NCI-H146 treated with DMSO at 0.1 percent for 48 hours (cell line): Measurements from ENCODE around the gene PPP1R9B.

Source experiments
- DNase-seq: peaks from one replicate; lab custom pipeline; 2025; ENCODE audit not compliant: unreplicated experiment; lab: John Stamatoyannopoulos, UW

The PPP1R9B gene

GRCh38 chr17:50173335-50173941 lies 23.0 kb upstream of the PPP1R9B start:
- no peak for DNase-seq

GRCh38 chr17:50172936-50173334 lies 22.5 kb upstream of the PPP1R9B start:
- no peak for DNase-seq

DNA sequence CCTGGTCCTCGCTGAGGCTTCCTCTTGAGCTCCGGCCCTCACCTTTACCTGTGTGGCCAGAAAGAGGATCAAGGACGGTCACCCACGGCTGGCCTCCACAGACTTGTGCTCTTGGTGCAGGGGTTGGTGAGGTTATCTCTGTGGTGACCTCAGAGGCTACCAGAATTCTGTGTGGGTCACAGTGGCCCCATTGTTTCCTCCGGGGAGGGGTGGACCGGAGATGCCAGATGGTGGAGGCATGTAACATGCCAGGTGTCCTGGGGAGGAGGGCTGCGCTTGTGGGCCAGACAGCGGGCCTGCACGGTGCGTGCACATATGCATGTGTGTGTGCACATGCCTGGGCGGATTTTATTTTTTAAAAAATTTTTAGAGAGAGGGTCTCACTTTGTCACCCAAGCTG lies 21.7 kb upstream of the PPP1R9B start:
- DNase-seq: no peak

DNA sequence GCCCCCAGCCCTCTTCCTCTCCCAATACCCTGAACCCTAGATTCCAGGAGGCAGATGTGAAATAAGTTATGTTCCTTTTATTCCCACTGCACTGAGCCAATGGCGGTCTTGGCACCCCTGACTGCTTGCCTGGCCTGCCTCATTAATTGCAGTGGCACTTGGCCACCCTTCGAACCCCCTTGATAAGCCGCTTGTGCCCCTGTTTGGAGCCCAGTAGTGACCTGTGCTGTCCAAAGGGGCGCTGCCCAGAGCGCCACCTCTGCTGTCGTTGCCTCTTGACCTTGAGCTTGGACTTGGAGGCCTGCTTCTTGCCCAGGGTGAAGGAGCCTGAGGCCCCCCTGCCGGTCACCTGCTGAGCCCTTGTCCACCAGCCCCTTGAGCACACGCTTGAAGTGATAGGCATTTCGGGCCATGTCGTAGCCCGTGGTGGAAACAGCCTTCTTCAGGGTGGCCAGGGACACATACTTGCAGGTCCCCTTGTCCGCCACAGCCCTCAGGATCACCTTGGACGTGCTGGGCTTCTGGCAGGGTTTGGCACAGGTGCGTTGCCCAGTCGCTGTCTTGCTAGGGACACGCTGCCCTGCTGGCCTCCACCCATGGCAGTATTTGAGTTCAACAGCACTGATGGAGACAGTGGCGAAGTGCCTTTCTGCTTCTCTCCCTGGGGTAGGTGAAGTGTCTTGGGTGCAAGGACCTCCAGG lies 21.0 kb upstream of the PPP1R9B start:
- no peak for DNase-seq

DNA sequence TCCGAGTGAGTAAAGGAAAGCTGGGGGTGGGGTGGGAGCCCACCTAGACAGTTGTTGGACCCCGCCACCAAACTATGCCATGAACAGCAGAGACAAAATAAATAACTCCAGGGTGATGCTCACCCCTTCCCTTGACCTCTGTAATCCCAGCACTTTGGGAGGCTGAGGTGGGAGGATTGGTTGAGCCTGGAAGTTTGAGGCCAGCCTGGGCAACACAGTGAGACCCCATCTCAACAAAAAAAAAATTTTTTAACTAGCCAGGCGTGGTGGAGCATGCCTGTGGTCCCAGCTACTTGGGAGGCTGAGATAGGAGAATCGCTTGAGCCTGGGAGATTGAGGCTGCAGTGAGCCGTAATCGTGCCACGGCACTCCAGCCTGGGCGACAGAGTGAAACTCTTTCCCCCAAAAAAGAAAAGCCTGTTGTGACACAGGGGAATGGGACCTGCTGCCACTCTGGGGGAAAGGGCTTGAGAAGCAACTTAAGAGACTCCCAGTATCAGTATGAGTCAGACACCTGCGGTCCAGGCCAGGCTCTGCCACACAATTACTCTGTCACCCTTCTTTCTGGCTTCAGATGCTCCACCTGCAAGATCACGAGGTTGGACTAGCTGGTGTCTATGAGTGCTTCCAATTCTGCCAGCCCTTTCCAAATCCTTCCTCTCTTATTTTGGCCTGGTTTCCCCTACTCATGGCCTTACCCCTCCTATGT lies 20.3 kb upstream of the PPP1R9B start:
- DNase-seq: no peak

GRCh38 chr17:50169881-50170459 lies 19.5 kb upstream of the PPP1R9B start:
- no peak for DNase-seq

DNA sequence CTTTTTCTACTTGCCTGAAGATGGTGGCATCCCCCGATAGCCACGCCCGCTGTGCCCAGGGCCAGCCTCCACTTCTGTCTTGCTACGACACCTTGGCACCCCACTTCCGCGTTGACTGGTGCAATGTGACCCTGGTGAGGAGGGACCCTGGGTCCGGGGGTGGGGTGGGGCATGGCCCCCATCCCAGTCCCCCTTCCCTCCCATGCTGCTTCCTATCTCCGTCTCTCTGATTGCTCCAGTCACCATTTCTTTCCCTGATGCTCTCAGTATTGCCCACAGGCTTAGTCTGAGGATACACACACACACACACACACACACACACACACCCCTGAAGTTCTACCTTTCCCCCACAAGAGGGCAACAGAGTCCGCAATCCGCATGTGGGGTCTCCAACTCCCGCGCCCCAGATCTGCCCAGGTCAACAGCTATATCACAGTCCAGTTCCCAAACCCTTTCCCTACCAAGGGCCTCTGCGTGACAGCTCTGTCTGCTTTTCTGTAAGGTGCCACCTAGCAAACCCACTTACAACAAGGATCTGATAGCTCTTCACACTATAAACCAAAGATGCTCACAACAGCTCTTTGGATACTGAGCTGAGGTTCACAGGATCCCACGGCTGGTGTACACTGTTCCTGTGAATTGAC lies 18.8 kb upstream of the PPP1R9B start:
- peak; percentile 21 for DNase-seq

GRCh38 chr17:50168319-50168718 lies 17.8 kb upstream of the PPP1R9B start:
- no peak for DNase-seq

DNA sequence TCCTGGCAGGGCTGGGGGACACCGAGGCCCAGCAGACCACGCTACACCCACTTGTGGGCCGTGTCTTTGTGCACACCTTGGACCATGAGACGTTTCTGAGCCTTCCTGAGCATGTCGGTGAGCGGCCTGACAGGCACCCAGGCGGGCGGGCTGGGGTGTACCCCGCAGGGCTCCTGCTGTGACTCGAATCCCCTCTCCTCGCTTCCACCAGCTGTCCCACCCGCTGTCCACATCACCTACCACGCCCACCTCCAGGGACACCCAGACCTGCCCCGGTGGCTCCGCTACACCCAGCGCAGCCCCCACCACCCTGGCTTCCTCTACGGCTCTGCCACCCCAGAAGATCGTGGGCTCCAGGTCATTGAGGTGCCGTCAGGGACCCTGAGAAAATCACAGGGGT lies 16.9 kb upstream of the PPP1R9B start:
- DNase-seq: no peak

- no peak for DNase-seq
These were observed 16.2 kb upstream of the PPP1R9B start for GRCh38 chr17:50166518-50167181.

DNA sequence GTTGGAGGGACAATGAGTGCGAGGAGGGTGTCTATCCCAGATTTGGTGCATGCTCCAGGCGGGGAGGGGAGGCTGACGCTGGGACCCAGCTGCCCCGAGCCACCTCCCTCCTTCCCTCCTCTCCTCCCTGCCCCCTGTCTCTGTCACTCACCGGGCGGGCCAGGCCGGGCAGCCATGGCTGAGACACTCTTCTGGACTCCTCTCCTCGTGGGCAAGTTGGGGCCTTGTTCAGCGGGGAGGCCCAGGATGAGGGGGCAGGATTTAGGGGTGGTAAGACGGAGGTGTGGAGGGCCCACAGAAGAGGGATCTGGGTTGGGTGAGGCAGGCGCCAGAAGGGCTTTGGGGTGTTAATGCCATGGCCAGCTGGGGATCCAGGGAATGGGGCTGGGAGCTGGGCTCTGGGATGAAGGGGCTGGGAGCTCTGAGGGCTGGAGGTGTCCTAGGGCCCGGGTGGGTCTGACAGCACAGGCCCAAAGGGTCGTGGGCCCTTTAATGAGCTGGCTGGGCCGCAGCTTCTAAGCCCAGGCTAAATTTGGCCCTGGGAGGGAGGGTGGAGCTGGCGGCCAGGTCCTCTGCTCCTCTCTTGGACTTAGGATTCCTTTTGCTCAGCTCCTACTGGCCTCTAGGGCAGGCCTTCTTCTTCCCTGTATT lies 15.5 kb upstream of the PPP1R9B start, which contains the start of gene SGCA:
Gene SGCA (plus strand): TSS at position 139 of the 651 bp plus-strand sequence. CDS start 36 bp downstream, at position 175.
- DNase-seq: no peak

DNA sequence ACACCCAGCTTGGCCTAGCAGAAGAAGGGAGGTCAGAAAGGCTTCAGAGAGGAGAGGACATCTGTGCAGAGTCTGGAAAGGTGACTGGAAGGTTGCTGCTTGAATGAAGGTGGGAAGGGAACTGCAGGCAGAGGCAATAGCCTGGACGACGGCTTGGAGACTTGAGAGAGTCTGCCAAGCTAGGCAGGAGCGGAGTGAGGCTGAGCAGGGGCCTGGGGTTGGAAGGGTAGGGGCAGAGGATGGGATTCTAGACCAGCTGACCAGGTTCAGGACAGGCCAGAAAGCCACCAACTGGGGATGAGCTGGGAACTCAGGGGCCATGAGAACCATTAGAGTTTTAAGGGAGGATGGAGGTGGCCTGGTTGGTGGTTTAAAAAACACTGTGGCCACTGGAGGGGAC lies 15.0 kb upstream of the PPP1R9B start:
- no peak for DNase-seq

GRCh38 chr17:50165066-50165465 lies 14.6 kb upstream of the PPP1R9B start:
- DNase-seq: no peak

DNA sequence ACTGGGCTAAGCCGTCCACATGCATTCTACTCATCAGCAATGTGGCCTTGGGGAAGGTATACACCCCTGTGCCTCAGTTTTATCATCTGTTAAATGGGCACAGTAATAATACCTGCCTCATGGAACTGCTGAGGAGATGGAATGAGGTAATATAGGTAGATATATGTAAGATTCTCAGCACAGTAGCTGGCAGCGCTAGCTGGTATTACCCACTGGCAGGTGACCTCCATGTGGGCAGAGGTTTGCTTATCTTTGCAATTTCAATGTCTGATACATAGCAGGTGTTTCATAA lies 14.2 kb upstream of the PPP1R9B start:
- DNase-seq: no peak

DNA sequence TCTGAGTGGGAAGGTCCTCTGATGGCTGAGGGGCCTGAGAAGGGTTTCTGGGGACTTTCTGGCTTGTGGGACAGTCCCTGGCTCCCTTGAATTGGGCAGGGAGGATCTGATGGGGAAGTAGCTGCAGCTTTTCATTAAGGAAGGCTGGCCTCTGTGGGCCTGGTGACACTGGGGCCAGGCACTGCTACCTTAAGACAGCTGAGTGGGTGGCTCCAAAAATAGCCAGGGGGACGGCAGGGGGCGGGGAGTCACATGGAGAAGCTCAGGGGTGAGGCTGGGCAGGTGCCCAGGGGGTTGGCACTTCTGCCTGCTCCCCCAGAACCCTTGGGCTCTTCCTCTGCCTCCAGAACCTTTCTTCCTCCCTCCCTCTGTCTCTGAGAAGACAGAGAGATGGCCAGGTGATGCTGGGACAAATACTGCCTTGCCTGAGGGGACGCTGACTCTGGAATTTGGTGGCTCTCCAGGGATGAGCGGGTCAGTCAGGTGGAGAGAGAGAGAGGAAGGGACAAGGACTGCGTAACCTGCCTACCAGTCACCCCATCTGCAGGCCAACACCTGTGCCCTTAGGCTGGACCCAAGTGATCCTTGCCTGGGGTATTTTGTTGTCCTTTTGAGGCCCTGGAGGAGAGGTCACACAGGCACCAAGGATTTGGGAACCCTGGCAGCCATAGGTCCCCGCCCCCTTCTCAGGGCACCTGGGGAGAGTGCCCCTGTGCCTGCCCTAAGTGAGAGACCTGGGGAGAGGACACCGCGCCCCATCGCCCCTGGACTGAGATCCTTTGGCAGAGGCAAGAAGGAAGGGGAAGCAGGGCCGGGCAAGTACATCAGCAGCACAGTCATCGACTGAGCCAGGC lies 13.6 kb upstream of the PPP1R9B start:
- no peak for DNase-seq

- no peak for DNase-seq
These were observed 12.2 kb upstream of the PPP1R9B start for GRCh38 chr17:50162466-50163254.

GRCh38 chr17:50161911-50162288 lies 11.4 kb upstream of the PPP1R9B start:
- no peak for DNase-seq

GRCh38 chr17:50161023-50161910 lies 10.8 kb upstream of the PPP1R9B start:
- peak; percentile 86 for DNase-seq
